K562 (cell line): ENCODE measurements around the gene GBA3. TPM values are rescaled to one million over a fixed set of nuclear protein-coding genes. Genes with fewer than 3 reads are reported as not detected.
A peak's percentile ranks its signal among the peaks of the same experiment; 100 is the strongest.

Experiments
- ATAC-seq: fragments of 200-7000 bp; cut with Tn5 transposase; 3 replicates; pipeline ENCODE4 v1.9.1; 2020; ENCODE audit warnings: moderate library complexity
- BruUV-seq: library from RNA; stranded (reverse); fragments of 400-500 nt; replicated peaks from 2 replicates; lab custom pipeline; 2021; lab: Mats Ljungman, UMichigan
- CTCF ChIA-PET: fragments of 300-600 bp; formaldehyde crosslinking; extraction: SDS; loops from one replicate; lab custom pipeline; 2021; ENCODE audit warnings: low intra/inter-chr PET ratio; lab: Yijun Ruan, JAX
- POLR2A ChIA-PET: fragments of 300-600, 350-650 bp; sonication (Branson Sonifier 250); formaldehyde crosslinking; extraction: SDS; loops from one replicate; lab custom pipeline; 2021; ENCODE audit warnings: antibody characterized with exemption, inconsistent platforms; lab: Yijun Ruan, JAX
- DNase-seq, 4 experiments: peaks; one replicate each; pipeline versions ENCODE4 v3.0.0 to v3.0.0-alpha.2; 2011 to 2018; ENCODE audit warnings: low spot score in 3 of 4, mixed read lengths in 3 of 4; ENCODE audit errors: extremely low read depth in 1 of 4
- FAIRE-seq: peaks from 2 replicates; lab custom pipeline; 2011; peaks lifted over from hg19 to GRCh38; lab: Jason Lieb, UNC
- H2AFZ ChIP-seq: 2 replicates; pipeline ENCODE4 v1.6.0; 2011; ENCODE audit warnings: low read depth, low read length, control low read depth, inconsistent platforms
- H3K27ac ChIP-seq: fragments of 200-600 bp; 3 replicates; pipeline ENCODE4 v1.8.0; 2011; ENCODE audit warnings: low read depth, mild to moderate bottlenecking, control low read depth, inconsistent platforms, low read length, moderate library complexity, mixed read lengths; ENCODE audit errors: extremely low read depth
- H3K27me3 ChIP-seq, 2 experiments: fragments of 300-600 bp in 1 of 2; 2 replicates in 1 of 2; 3 replicates in 1 of 2; pipeline versions ENCODE4 v1.6.0 to v1.8.0; 2011; ENCODE audit warnings: inconsistent platforms in 2 of 2, low read length in 2 of 2, mild to moderate bottlenecking in 1 of 2, mixed read lengths in 1 of 2, moderate library complexity in 1 of 2; ENCODE audit not compliant: control insufficient read depth in 2 of 2, insufficient read depth in 2 of 2
- H3K36me3 ChIP-seq: fragments of 300-600 bp; 3 replicates; pipeline ENCODE4 v1.8.0; 2011; ENCODE audit warnings: mild to moderate bottlenecking, low read length, inconsistent platforms; ENCODE audit not compliant: control insufficient read depth, insufficient read depth
- H3K4me1 ChIP-seq, 2 experiments: fragments of 200-600 bp in 1 of 2; replicated peaks in 1 of 2; 2 replicates in 1 of 2; 3 replicates in 1 of 2; pipeline versions ENCODE4 v1.5.1 to v1.8.0; 2011; ENCODE audit warnings: inconsistent platforms in 2 of 2, low read length in 2 of 2, mild to moderate bottlenecking in 1 of 2, mixed read lengths in 1 of 2, moderate library complexity in 1 of 2; ENCODE audit not compliant: control insufficient read depth in 2 of 2, insufficient read depth in 2 of 2
- H3K4me2 ChIP-seq: 2 replicates; pipeline ENCODE4 v1.6.1; 2011; ENCODE audit warnings: low read length, control low read depth, inconsistent platforms, mixed read lengths; ENCODE audit not compliant: insufficient read depth
- H3K4me3 ChIP-seq: fragments of 200-600 bp; sonication (generic), shearing (Covaris generic); 2 replicates; pipeline ENCODE4 v1.5.1; 2016; ENCODE audit warnings: control low read depth, inconsistent platforms
- H3K79me2 ChIP-seq: fragments of 200-600 bp; 3 replicates; pipeline ENCODE4 v1.8.0; 2011; ENCODE audit warnings: low read length, inconsistent platforms; ENCODE audit not compliant: control insufficient read depth, insufficient read depth
- H3K9ac ChIP-seq, 2 experiments: 2 replicates each; pipeline versions ENCODE4 v1.6.0 to v1.6.1; 2011; ENCODE audit warnings: low read depth in 2 of 2, low read length in 2 of 2, control low read depth in 1 of 2, inconsistent platforms in 1 of 2, mild to moderate bottlenecking in 1 of 2, mixed read lengths in 1 of 2; ENCODE audit not compliant: insufficient read depth in 1 of 2
- H3K9me1 ChIP-seq: one replicate; pipeline ENCODE4 v1.6.0; 2011; ENCODE audit warnings: inconsistent platforms, mild to moderate bottlenecking, low read length, moderate library complexity; ENCODE audit not compliant: control insufficient read depth, insufficient read depth
- H3K9me3 ChIP-seq: replicated peaks from 2 replicates; pipeline ENCODE4 v1.5.1; 2011; ENCODE audit warnings: low read depth, low read length, inconsistent platforms; ENCODE audit not compliant: control insufficient read depth, insufficient read depth
- H4K20me1 ChIP-seq: replicated peaks from 2 replicates; pipeline ENCODE4 v1.6.1; 2011; ENCODE audit warnings: low read length, inconsistent platforms, mixed read lengths; ENCODE audit not compliant: control insufficient read depth, insufficient read depth
- ARHGAP35 ChIP-seq: fragments of 450-650 bp; IDR thresholded peaks from 2 replicates; pipeline ENCODE4 v1.6.1; 2018; ENCODE audit not compliant: partially characterized antibody
- C11orf30 ChIP-seq: fragments of 450-650 bp; IDR thresholded peaks from 2 replicates; pipeline ENCODE4 v1.6.1; 2016; ENCODE audit warnings: low read depth, mild to moderate bottlenecking
- ZNF316 ChIP-seq: fragments of 450-650 bp; IDR thresholded peaks from 2 replicates; pipeline ENCODE4 v1.6.1; 2016
- WGBS: fragments of 100-300 bp; shearing (Covaris generic); methylation state at CpG from one replicate; pipeline ENCODE4 v1.1.6; 2016; ENCODE audit warnings: low coverage, mixed read lengths; ENCODE audit not compliant: insufficient coverage; ENCODE audit errors: missing lambda C conversion rate; 5-methylcytosine and 5-hydroxymethylcytosine counted together
- in situ Hi-C: fragments of 300-500 bp; cut with MboI; formaldehyde crosslinking; loops from 4 replicates; pipeline ENCODE4 v1.15.0; 2018; ENCODE audit warnings: inconsistent platforms, mixed read lengths
- intact Hi-C: fragments of 100-400 bp; cut with micrococcal nuclease; formaldehyde crosslinking; loops from 2 replicates; pipeline ENCODE4 v1.14.2; 2022
- polyA plus RNA-seq, 8 experiments: library from polyadenylated mRNA; depleted of rRNA in 4 of 8; stranded (reverse) in 5 of 8; unstranded in 3 of 8; fragments of >200 nt; fragmentation: Nextera tagmentation in 2 of 8; fragmentation: Illumina TruSeq in 1 of 8; extraction: Ambion mirVana in 2 of 8; extraction: Trizol in 1 of 8; gene quantifications; 2 replicates each; pipeline versions ENCODE4 v1.2.1 to v1.2.3, GENCODE V29; 2011 to 2014; ENCODE audit warnings: inconsistent platforms in 1 of 8, missing spikeins in 1 of 8
- total RNA-seq, 7 experiments: library from RNA; depleted of rRNA in 6 of 7; stranded (reverse); fragments of >200 nt in 6 of 7; fragmentation: Illumina TruSeq in 2 of 7; extraction: Trizol in 2 of 7; gene quantifications; 2 replicates each; pipeline versions ENCODE4 v1.2.1 to v1.2.3, GENCODE V29; 2011 to 2021; ENCODE audit warnings: low replicate concordance in 1 of 7

Gene GBA3
- total and polyA plus RNA-seq, 9 of the 15 experiments (the other 6 are each of a cell fraction or from before 2014, with no cell fraction given): 0.13 to 0.75 (median 0.40) TPM; not detected in 1

- no peak for DNase-seq
- in situ Hi-C loops: no loop called here
- Histone ChIP-seq H3K4me3 (no peak overlapping the region), H3K79me2 (no peaks in the 10 kb centered on the region), H3K36me3 (no peaks in the 10 kb centered on the region)
- 0% methylated on average over 2 of the region's 2 CpGs for WGBS
- TF ChIP-seq ARHGAP35: no peak
- peak; percentile 62 for TF ChIP-seq ZNF316
- TF ChIP-seq C11orf30: peak; percentile 30; the same call in 1 of the 2 replicates
- TF ChIP-seq, all 486 proteins: peak for 2
- Histone ChIP-seq H3K9ac (no peak overlapping the region), H4K20me1 (no peaks in the 10 kb centered on the region), H3K4me2 (no peak overlapping the region), H3K27ac (no peak overlapping the region), H3K9me3 (no peaks in the 10 kb centered on the region), H2AFZ (no peak overlapping the region), H3K4me1 (no peaks in the 10 kb centered on the region), H3K9me1 (no peaks in the 10 kb centered on the region), H3K27me3 (no peaks in the 10 kb centered on the region)
- ATAC-seq: no peak
- no TSS peak for BruUV-seq
- ChIA-PET CTCF (no interaction called here), POLR2A (no interaction called here)
- FAIRE-seq: no peak
- intact Hi-C loops: no loop called here
Measured at GRCh38 chr4:22859318-22859717, 166.6 kb downstream of the GBA3 start.

Other genes starting within 250 kb of the GBA3 start
- gene ADGRA3, start 176.9 kb upstream of the GBA3 start, total RNA-seq (2014; rRNA removed): 0.12 TPM in 1 of 2 replicates, not detected in the other
- gene ADGRA3, start 176.9 kb upstream of the GBA3 start, total RNA-seq (2014; rRNA removed; fragmentation: Illumina TruSeq; extraction: Trizol): 0.19 and 0.33 TPM in 2 replicates
- 0.11 and 0.22 TPM in 2 replicates for gene ADGRA3, start 176.9 kb upstream of the GBA3 start, total RNA-seq (2015; rRNA removed; fragmentation: Illumina TruSeq; extraction: Trizol)
- 0.35 and 0.51 TPM in 2 replicates for gene ADGRA3, start 176.9 kb upstream of the GBA3 start, total RNA-seq (2021)
- 0.09 and 2.3 TPM in 2 replicates for gene ADGRA3, start 176.9 kb upstream of the GBA3 start, polyA plus RNA-seq (2011; rRNA removed)
- gene ADGRA3, start 176.9 kb upstream of the GBA3 start, polyA plus RNA-seq (2014; fragmentation: Illumina TruSeq; extraction: Trizol): 0.10 TPM in 1 of 2 replicates, not detected in the other
- gene ADGRA3, start 176.9 kb upstream of the GBA3 start, polyA plus RNA-seq (2014; fragmentation: Nextera tagmentation; extraction: Ambion mirVana): under 1 TPM in 1 of 2 experiments, not detected in 1; 0.06 TPM
- 0.12 TPM in 1 of 2 replicates, not detected in the other for gene ADGRA3, start 176.9 kb upstream of the GBA3 start, polyA plus RNA-seq (2014; rRNA removed)